ENCODE data around the gene SEMA4A.

DNA sequence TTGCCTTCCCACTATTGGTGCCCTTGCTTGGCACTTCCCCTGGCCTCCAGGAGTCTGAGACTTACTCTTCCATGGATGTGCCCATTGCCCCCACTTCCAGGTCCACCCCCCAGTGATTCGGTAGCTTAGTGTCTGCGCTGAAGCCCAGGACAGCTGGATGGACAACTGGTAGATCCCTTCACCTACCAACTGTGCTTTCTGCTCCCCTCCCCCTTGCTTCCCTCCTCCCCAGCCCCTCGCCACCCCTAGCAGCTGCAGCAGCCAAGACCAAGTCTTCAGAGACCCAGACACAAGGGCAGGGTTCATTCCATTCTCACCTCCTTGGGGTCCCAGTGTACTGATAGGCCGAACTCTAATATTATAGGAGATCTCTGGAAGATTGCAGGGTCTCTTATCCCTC is 31.9 kb upstream of the SEMA4A start:
- TF ChIP-seq YY1 (IDR thresholded peaks at IDR 0.05; ENCODE audit: insufficient read depth, insufficient read length) (no peak), SUZ12 (IDR thresholded peaks at IDR 0.05; ENCODE audit: extremely low read depth, insufficient read depth, insufficient read length) (no peak), ZNF274 (IDR thresholded peaks at IDR 0.05; ENCODE audit: low read depth, low read length) (no peak)

Data from NT2/D1 (cell line).